Measurements from ENCODE around the gene FMNL2.

DNA sequence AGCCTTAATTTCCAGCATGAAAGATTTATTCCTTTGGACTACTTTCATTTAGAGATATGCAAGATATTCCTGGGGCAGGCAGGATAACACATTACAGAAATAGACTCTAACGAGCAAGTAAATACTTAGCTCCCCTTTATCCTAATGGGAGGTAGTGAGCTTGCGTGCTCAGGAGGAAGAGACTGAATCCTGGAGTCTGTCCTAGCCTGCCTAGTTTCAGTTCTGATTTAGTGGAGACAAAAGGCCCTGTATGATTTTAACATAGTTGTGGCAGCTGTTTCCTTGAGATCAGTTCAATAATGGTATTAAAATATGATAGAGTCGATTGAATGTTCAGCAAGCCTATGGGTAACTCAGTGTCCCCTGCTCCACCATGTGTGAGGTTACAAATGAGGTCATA is 109.5 kb downstream of the FMNL2 start:
- TF ChIP-seq CTCF (IDR thresholded peaks at IDR 0.05) (no peak), POLR2A (IDR thresholded peaks at IDR 0.05) (no peak)

Measured in thyroid gland (tissue), 4 donors.